GM06990 (cell line): ENCODE measurements around the gene KRT17.

Experiments
- DNase-seq: peaks from one replicate; pipeline ENCODE4 v3.0.0-alpha.2; 2011; ENCODE audit not compliant: insufficient read length; ENCODE audit errors: extremely low read depth
- H3K27me3 ChIP-seq: replicated peaks from 2 replicates; pipeline ENCODE4 v1.6.0; 2011; ENCODE audit warnings: low read length; ENCODE audit not compliant: control insufficient read depth, insufficient read depth
- H3K36me3 ChIP-seq: 2 replicates; pipeline ENCODE4 v1.5.1; 2011; ENCODE audit warnings: low read length; ENCODE audit not compliant: control insufficient read depth, insufficient read depth
- H3K4me3 ChIP-seq: replicated peaks from 2 replicates; pipeline ENCODE4 v1.5.1; 2011; ENCODE audit warnings: low read depth, mild to moderate bottlenecking, control low read depth, low read length
- CTCF ChIP-seq: IDR thresholded peaks from 2 replicates; pipeline ENCODE4 v1.5.1; 2011; ENCODE audit warnings: low read length, control low read depth, mild to moderate bottlenecking, inconsistent platforms; ENCODE audit not compliant: insufficient read depth, poor library complexity, severe bottlenecking

Gene KRT17

GRCh38 chr17:41624208-41625101, at the start of gene KRT17:
Gene KRT17 (minus strand): TSS chr17:41624575. CDS start chr17:41624509, 66 bp downstream.
- no peaks in the 10 kb centered on the region for H3K36me3 ChIP-seq
- H3K4me3 ChIP-seq, result no peak within 1 kb of the TSS
- DNase-seq, result no peak
- TF ChIP-seq CTCF, result no peak
- H3K27me3 ChIP-seq, result no peaks in the 10 kb centered on the region; the same call in 1 of the 2 replicates

- H3K36me3 ChIP-seq, result no peaks in the 10 kb centered on the region
- H3K4me3 ChIP-seq, result no peak overlapping the region
- H3K27me3 ChIP-seq, result no peaks in the 10 kb centered on the region
- DNase-seq, result no peak
- no peak for TF ChIP-seq CTCF
These were observed 47.8 kb upstream of the KRT17 start for GRCh38 chr17:41672153-41672552.

DNA sequence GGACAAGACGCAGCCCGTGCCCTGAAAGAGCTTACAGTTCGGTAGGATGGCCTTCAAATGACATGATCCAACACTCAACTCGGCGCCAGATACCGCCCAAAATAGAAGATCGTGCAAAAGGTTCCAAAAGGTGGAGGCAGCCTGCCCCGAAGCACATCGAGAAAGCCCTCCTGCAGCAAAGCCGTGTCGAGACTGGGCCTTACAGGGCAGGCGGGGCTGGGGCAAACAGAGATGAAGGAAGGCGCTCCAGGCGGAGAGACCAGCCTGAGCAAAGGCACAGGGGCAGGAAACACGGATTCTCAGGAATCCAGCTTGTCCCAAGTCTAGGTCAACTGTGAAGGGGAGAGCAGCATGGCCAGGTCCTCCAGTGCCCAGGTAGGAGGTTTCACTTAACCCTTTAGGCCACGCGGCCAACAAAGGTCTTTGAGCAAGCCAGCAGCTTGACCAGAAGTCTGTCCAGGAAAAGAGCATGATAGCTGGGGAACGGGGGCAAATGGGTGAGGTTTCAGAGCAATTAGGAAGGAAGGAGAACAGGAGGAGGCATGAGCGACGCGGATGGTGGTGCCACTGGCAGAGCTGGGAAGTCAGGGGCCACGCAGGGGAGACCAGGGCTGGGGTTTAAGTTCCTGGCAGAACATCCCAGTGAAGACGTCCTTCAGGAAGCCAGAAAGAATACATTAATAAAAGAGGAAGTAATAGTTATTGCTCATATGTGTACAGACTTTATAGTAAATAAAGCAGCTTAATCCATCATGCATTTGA, 43.1 kb upstream of the KRT17 start:
- H3K4me3 ChIP-seq, result peak overlapping the region; percentile 53
- TF ChIP-seq CTCF, result no peak
- no peaks in the 10 kb centered on the region for H3K27me3 ChIP-seq
- H3K36me3 ChIP-seq, result no peaks in the 10 kb centered on the region
- peak; percentile 45 for DNase-seq

- TF ChIP-seq CTCF, result peak; percentile 93
- H3K4me3 ChIP-seq, result peak overlapping the region; percentile 53
- H3K36me3 ChIP-seq, result no peaks in the 10 kb centered on the region
- DNase-seq, result peak; percentile 85
- no peaks in the 10 kb centered on the region for H3K27me3 ChIP-seq
These were observed 42.4 kb upstream of the KRT17 start for GRCh38 chr17:41666708-41667279.

DNA sequence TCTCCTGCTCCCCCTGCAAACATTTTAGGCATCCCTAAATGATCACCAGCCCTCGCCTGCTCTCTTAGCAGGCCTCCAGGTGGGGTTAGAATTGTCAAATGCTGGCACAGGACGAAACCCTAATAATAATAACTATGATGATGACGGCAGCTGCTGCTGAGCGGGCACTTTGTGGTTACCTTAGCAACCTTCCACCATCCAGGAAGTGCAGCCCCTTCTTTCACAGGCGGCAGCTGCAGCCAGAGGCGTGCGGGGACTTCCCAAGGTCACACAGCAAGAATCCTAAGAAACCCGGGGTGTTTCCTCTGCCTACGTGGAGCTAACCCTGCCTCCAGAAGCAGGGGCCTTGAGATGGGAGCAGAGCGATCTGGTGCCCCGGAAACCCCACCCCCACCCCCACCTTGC, 41.9 kb upstream of the KRT17 start:
- Histone ChIP-seq H3K36me3 (no peaks in the 10 kb centered on the region), H3K4me3 (peak overlapping the region; percentile 53), H3K27me3 (no peaks in the 10 kb centered on the region)
- DNase-seq, result no peak
- no peak for TF ChIP-seq CTCF
